CD4-positive, alpha-beta T cell (primary cell): ENCODE results near the gene MTMR6. TPM values are rescaled to one million over a fixed set of nuclear protein-coding genes. Genes with fewer than 3 reads are reported as not detected.

Experiments
- ATAC-seq: fragments of 200-7000 bp; cut with Tn5 transposase; one replicate; pipeline ENCODE4 v1.10.0; 2022; ENCODE audit warnings: mild to moderate bottlenecking; ENCODE audit not compliant: poor library complexity
- CTCF ChIA-PET: fragments of 350-600 bp; sonication (Branson Sonifier 250); formaldehyde crosslinking; loops from one replicate; lab custom pipeline; 2021; ENCODE audit warnings: antibody characterized with exemption, inconsistent platforms; lab: Charles Lee
- POLR2A ChIA-PET: fragments of 350-600 bp; sonication (Branson Sonifier 250); formaldehyde crosslinking; loops from one replicate; lab custom pipeline; 2021; ENCODE audit warnings: antibody characterized with exemption, inconsistent platforms; lab: Charles Lee
- DNase-seq, 14 experiments: peaks; one replicate each; pipeline ENCODE4 v3.0.0-alpha.2; 2013 to 2020; ENCODE audit warnings: mixed read lengths in 2 of 14
- H3K27ac ChIP-seq, 2 donors: one replicate each; pipeline versions ENCODE4 v1.5.1 to v1.7.0; 2013; ENCODE audit warnings: low read length in 2 of 2, low read depth in 1 of 2, mild to moderate bottlenecking in 1 of 2
- H3K27me3 ChIP-seq, 2 experiments: 1 replicate in 1 of 2; 2 replicates in 1 of 2; pipeline versions ENCODE4 v1.6.1 to v1.7.0; 2013; ENCODE audit warnings: low read length in 2 of 2, control low read depth in 1 of 2, mild to moderate bottlenecking in 1 of 2, moderate library complexity in 1 of 2; ENCODE audit not compliant: insufficient read depth in 2 of 2, control insufficient read depth in 1 of 2
- H3K36me3 ChIP-seq: one replicate; pipeline ENCODE4 v1.6.1; 2013; ENCODE audit warnings: low read length, control low read depth; ENCODE audit not compliant: insufficient read depth
- H3K4me1 ChIP-seq: one replicate; pipeline ENCODE4 v1.6.1; 2013; ENCODE audit warnings: low read length, control low read depth; ENCODE audit not compliant: insufficient read depth
- H3K4me3 ChIP-seq: one replicate; pipeline ENCODE4 v1.5.1; 2013; ENCODE audit warnings: mild to moderate bottlenecking, low read length, moderate library complexity
- H3K9me3 ChIP-seq, 2 experiments: 1 replicate in 1 of 2; 2 replicates in 1 of 2; pipeline versions ENCODE4 v1.6.1 to v1.7.0; 2013; ENCODE audit warnings: low read length in 2 of 2, mild to moderate bottlenecking in 2 of 2, control low read depth in 1 of 2, moderate library complexity in 1 of 2; ENCODE audit not compliant: control insufficient read depth in 1 of 2, insufficient read depth in 1 of 2
- H3K27ac Mint-ChIP-seq: one replicate; pipeline ENCODE4 v1.8.0; 2020; ENCODE audit warnings: mixed read lengths
- H3K27me3 Mint-ChIP-seq: one replicate; pipeline ENCODE4 v1.8.0; 2021; ENCODE audit warnings: mixed read lengths
- H3K36me3 Mint-ChIP-seq: one replicate; pipeline ENCODE4 v1.8.0; 2021; ENCODE audit warnings: low read depth, mixed read lengths
- H3K4me1 Mint-ChIP-seq: one replicate; pipeline ENCODE4 v1.8.0; 2021; ENCODE audit warnings: low read depth, mixed read lengths
- H3K4me3 Mint-ChIP-seq: one replicate; pipeline ENCODE4 v1.8.0; 2020; ENCODE audit warnings: mild to moderate bottlenecking, mixed read lengths
- H3K9me3 Mint-ChIP-seq: one replicate; pipeline ENCODE4 v1.8.0; 2020; ENCODE audit warnings: mixed read lengths
- CTCF ChIP-seq: fragments of 200-600 bp; IDR thresholded peaks from one replicate; pipeline ENCODE4 v1.8.0; 2022; ENCODE audit warnings: antibody characterized with exemption, mild to moderate bottlenecking
- intact Hi-C, 2 experiments: fragments of 100-400 bp; cut with DNase I in 1 of 2; cut with micrococcal nuclease in 1 of 2; formaldehyde crosslinking; loops; one replicate each; pipeline versions ENCODE4 v1.15.1 to v1.9.0; 2023 to 2025; cut with DNase I, micrococcal nuclease
- total RNA-seq, 174 experiments: library from RNA in 2 of 174; stranded (reverse) in 2 of 174; gene quantifications; one replicate each; pipeline ENCODE4 v1.2.3 and lab custom pipeline; 2021 to 2026

MTMR6 gene
- total RNA-seq, 2 experiments from 2014 or later: 33.3 to 34.2 TPM

GRCh38 chr13:25218019-25218418, 69.3 kb downstream of the MTMR6 start:
- no peaks in the 10 kb centered on the region for H3K9me3 ChIP-seq
- Mint-ChIP-seq H3K27me3 (peaks cover 11% of the 10 kb centered on the region), H3K27ac (no peak overlapping the region), H3K36me3 (no peaks in the 10 kb centered on the region), H3K4me1 (no peaks in the 10 kb centered on the region), H3K4me3 (no peak overlapping the region), H3K9me3 (no peaks in the 10 kb centered on the region)
- H3K4me1 ChIP-seq: no peaks in the 10 kb centered on the region
- intact Hi-C loops: no loop called here
- H3K36me3 ChIP-seq: no peaks in the 10 kb centered on the region
- ATAC-seq: no peak
- no peaks in the 10 kb centered on the region for H3K27me3 ChIP-seq
- no peak for DNase-seq
- ChIA-PET POLR2A (no interaction called here), CTCF (no interaction called here)
- no peak overlapping the region for H3K4me3 ChIP-seq
- H3K27ac ChIP-seq: no peak overlapping the region
- TF ChIP-seq CTCF: no peak

- H3K4me3 ChIP-seq: no peak overlapping the region
- DNase-seq (no peak), ATAC-seq (no peak)
- no peak overlapping the region for H3K27ac Mint-ChIP-seq
- peaks cover 11% of the 10 kb centered on the region for H3K27me3 Mint-ChIP-seq
- POLR2A ChIA-PET: no interaction called here
- no peaks in the 10 kb centered on the region for H3K9me3 ChIP-seq
- no peak for TF ChIP-seq CTCF
- H3K27ac ChIP-seq: no peak overlapping the region
- CTCF ChIA-PET: no interaction called here
- no peaks in the 10 kb centered on the region for H3K27me3 ChIP-seq
- no peaks in the 10 kb centered on the region for H3K36me3 ChIP-seq
- no peaks in the 10 kb centered on the region for H3K36me3 Mint-ChIP-seq
- no peak overlapping the region for H3K4me3 Mint-ChIP-seq
- H3K9me3 Mint-ChIP-seq: no peaks in the 10 kb centered on the region
- H3K4me1 Mint-ChIP-seq: no peaks in the 10 kb centered on the region
- intact Hi-C loops: no loop called here
- no peaks in the 10 kb centered on the region for H3K4me1 ChIP-seq
These were observed 70.0 kb downstream of the MTMR6 start for GRCh38 chr13:25217023-25217885.

GRCh38 chr13:25215253-25215575, 72.1 kb downstream of the MTMR6 start:
- no peak overlapping the region for H3K4me3 ChIP-seq
- no peaks in the 10 kb centered on the region for H3K36me3 ChIP-seq
- Mint-ChIP-seq H3K4me1 (no peaks in the 10 kb centered on the region), H3K27me3 (peaks cover 11% of the 10 kb centered on the region), H3K36me3 (no peaks in the 10 kb centered on the region), H3K9me3 (no peaks in the 10 kb centered on the region), H3K27ac (no peak overlapping the region), H3K4me3 (no peak overlapping the region)
- no peaks in the 10 kb centered on the region for H3K4me1 ChIP-seq
- H3K27ac ChIP-seq: no peak overlapping the region
- DNase-seq (no peak), ATAC-seq (no peak)
- POLR2A ChIA-PET: no interaction called here
- intact Hi-C loops: no loop called here
- no peaks in the 10 kb centered on the region for H3K27me3 ChIP-seq
- CTCF ChIA-PET: no interaction called here
- no peak for TF ChIP-seq CTCF
- no peaks in the 10 kb centered on the region for H3K9me3 ChIP-seq
